IMR-90 (cell line): ENCODE measurements around the gene DGKH.

Experiments used
- CEBPB ChIP-seq: IDR thresholded peaks from 2 replicates; pipeline ENCODE4 v1.6.1; 2012; ENCODE audit warnings: low read depth, low read length, improper control_type of control experiment
- CHD1 ChIP-seq: IDR thresholded peaks from 2 replicates; pipeline ENCODE4 v1.6.1; 2012; ENCODE audit warnings: low read depth, low read length, improper control_type of control experiment
- MXI1 ChIP-seq: IDR thresholded peaks from 2 replicates; pipeline ENCODE4 v1.6.1; 2012; ENCODE audit warnings: low read depth, mild to moderate bottlenecking, low read length, moderate library complexity, borderline replicate concordance
- POLR2A ChIP-seq: IDR thresholded peaks from 2 replicates; pipeline ENCODE4 v1.6.1; 2012; ENCODE audit warnings: mild to moderate bottlenecking, low read depth, low read length
- RAD21 ChIP-seq: IDR thresholded peaks from 2 replicates; pipeline ENCODE4 v1.6.1; 2012; ENCODE audit warnings: low read length, improper control_type of control experiment
- RCOR1 ChIP-seq: IDR thresholded peaks from 2 replicates; pipeline ENCODE4 v1.6.1; 2012; ENCODE audit warnings: mild to moderate bottlenecking, low read length, improper control_type of control experiment; ENCODE audit not compliant: insufficient replicate concordance
- RFX5 ChIP-seq: IDR thresholded peaks from 2 replicates; pipeline ENCODE4 v1.8.0; 2012; ENCODE audit warnings: low read depth, mild to moderate bottlenecking, low read length, moderate library complexity
- SMC3 ChIP-seq: fragments of 150-350 bp; IDR thresholded peaks from 2 replicates; pipeline ENCODE4 v1.6.1; 2016; ENCODE audit warnings: low read depth, mild to moderate bottlenecking, antibody characterized with exemption, low read length, moderate library complexity
- TF ChIP-seq, protein P1 (sequence below): conservative IDR thresholded peaks from 2 replicates; pipeline ENCODE4 v1.5.1; 2012; ENCODE audit warnings: mild to moderate bottlenecking, low read depth, low read length, improper control_type of control experiment
- TF ChIP-seq, protein P2 (sequence below): fragments of 150-350 bp; IDR thresholded peaks from 2 replicates; pipeline ENCODE4 v1.6.1; 2017; ENCODE audit warnings: mild to moderate bottlenecking, antibody characterized with exemption, low read length, low read depth

DNA sequence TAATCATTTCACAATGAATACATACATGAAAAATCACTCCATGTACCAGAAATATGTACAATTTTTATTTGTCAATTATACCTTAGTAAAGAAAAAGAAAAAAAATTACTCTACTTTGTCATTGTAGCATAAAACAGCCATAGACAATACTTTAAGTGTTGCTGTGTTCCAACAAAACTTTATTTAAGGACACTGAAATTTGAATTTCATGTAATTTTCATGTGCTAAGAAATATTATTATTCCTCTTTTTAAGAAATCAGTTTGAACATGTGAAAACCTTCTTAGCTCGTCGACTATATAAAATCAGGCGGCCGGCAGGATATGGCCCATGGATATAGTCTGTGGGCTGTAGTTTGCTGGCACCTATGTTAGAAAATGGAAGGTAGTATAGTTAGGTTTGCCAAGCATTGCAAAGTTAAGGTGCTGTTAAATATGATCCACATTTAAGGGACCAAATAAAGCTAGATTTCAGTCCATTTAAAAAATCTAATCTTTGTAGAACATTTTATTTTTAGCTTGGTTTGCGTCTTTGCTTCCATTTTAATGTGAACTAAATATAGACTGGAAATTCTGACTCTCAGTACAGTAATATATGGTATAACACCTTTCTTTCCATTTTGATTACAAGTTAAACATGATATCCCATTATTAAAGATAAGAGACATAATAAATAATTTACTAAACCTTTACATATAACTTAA lies 6.5 kb downstream of the DGKH start:
- TF ChIP-seq, protein P1, sequence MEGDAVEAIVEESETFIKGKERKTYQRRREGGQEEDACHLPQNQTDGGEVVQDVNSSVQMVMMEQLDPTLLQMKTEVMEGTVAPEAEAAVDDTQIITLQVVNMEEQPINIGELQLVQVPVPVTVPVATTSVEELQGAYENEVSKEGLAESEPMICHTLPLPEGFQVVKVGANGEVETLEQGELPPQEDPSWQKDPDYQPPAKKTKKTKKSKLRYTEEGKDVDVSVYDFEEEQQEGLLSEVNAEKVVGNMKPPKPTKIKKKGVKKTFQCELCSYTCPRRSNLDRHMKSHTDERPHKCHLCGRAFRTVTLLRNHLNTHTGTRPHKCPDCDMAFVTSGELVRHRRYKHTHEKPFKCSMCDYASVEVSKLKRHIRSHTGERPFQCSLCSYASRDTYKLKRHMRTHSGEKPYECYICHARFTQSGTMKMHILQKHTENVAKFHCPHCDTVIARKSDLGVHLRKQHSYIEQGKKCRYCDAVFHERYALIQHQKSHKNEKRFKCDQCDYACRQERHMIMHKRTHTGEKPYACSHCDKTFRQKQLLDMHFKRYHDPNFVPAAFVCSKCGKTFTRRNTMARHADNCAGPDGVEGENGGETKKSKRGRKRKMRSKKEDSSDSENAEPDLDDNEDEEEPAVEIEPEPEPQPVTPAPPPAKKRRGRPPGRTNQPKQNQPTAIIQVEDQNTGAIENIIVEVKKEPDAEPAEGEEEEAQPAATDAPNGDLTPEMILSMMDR, result no peak
- TF ChIP-seq MXI1, result no peak
- TF ChIP-seq POLR2A, result no peak
- no peak for TF ChIP-seq RAD21
- no peak for TF ChIP-seq RFX5
- no peak for TF ChIP-seq SMC3
- TF ChIP-seq, protein P2, sequence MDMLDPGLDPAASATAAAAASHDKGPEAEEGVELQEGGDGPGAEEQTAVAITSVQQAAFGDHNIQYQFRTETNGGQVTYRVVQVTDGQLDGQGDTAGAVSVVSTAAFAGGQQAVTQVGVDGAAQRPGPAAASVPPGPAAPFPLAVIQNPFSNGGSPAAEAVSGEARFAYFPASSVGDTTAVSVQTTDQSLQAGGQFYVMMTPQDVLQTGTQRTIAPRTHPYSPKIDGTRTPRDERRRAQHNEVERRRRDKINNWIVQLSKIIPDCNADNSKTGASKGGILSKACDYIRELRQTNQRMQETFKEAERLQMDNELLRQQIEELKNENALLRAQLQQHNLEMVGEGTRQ, result no peak
- no peak for TF ChIP-seq CHD1
- no peak for TF ChIP-seq CEBPB
- no peak for TF ChIP-seq RCOR1
